ENCODE measurements around the gene FBXO39. TPM values are rescaled to one million over a fixed set of nuclear protein-coding genes. Genes with fewer than 3 reads are reported as not detected.
"Not testable (repeated sequence)": the region's sequence is repeated elsewhere in the genome, so short reads cannot be mapped to it uniquely, and the experiment has no call there.

Gene FBXO39
- not detected for total RNA-seq
- long read RNA-seq, result 0 reads

- peak; percentile 42 for ATAC-seq
- intact Hi-C loops (cut with micrococcal nuclease), result no loop called here
- DNase-seq, result peak; percentile 27
Measured at GRCh38 chr17:6775871-6776405, at the start of gene FBXO39. FBXO39 (plus strand) TSS chr17:6776215; CDS start chr17:6779869, 3,654 bp downstream.

GRCh38 chr17:6729531-6729930 is 46.5 kb upstream of the FBXO39 start:
- intact Hi-C loops (cut with micrococcal nuclease), result no loop called here
- no peak for ATAC-seq

GRCh38 chr17:6746665-6747064 is 29.4 kb upstream of the FBXO39 start:
- intact Hi-C loops (cut with micrococcal nuclease); DNase-seq; ATAC-seq: not testable (repeated sequence)

More at GRCh38 chr17:6729531-6729930, 46.5 kb upstream of the FBXO39 start:
- no peak for DNase-seq

GRCh38 chr17:6748617-6749016 is 27.4 kb upstream of the FBXO39 start:
- no peak for DNase-seq
- intact Hi-C loops (cut with micrococcal nuclease), result no loop called here
- no peak for ATAC-seq

- no peak for ATAC-seq
- intact Hi-C loops (cut with micrococcal nuclease), result no loop called here
- DNase-seq, result no peak
Measured at GRCh38 chr17:6749519-6749918, 26.5 kb upstream of the FBXO39 start.

- ATAC-seq (peak; percentile 70), DNase-seq (peak; percentile 45)
- intact Hi-C loops (cut with micrococcal nuclease), result no loop called here
Measured at GRCh38 chr17:6752068-6752909, 23.7 kb upstream of the FBXO39 start.

- DNase-seq, result peak; percentile 61
- intact Hi-C loops (cut with micrococcal nuclease), result no loop called here
- ATAC-seq, result peak; percentile 70
Measured at GRCh38 chr17:6753006-6753445, 23.0 kb upstream of the FBXO39 start.

- no peak for DNase-seq
- intact Hi-C loops (cut with micrococcal nuclease), result no loop called here
- ATAC-seq, result no peak
Measured at GRCh38 chr17:6753546-6753945, 22.5 kb upstream of the FBXO39 start.

GRCh38 chr17:6755281-6755680 is 20.7 kb upstream of the FBXO39 start:
- DNase-seq, result peak; percentile 74
- peak; percentile 73 for ATAC-seq
- intact Hi-C loops (cut with micrococcal nuclease), result no loop called here

- ATAC-seq (peak; percentile 51), DNase-seq (peak; percentile 40)
- intact Hi-C loops (cut with micrococcal nuclease), result no loop called here
Measured at GRCh38 chr17:6755731-6756184, 20.3 kb upstream of the FBXO39 start, which contains the start of gene XAF1. XAF1 (plus strand) TSS chr17:6756046; CDS start chr17:6756079, 33 bp downstream.

GRCh38 chr17:6756425-6757031 is 19.5 kb upstream of the FBXO39 start:
- intact Hi-C loops (cut with micrococcal nuclease), result no loop called here
- ATAC-seq, result no peak

GRCh38 chr17:6757747-6758146 is 18.3 kb upstream of the FBXO39 start:
- no peak for DNase-seq
- intact Hi-C loops (cut with micrococcal nuclease), result no loop called here
- no peak for ATAC-seq

More at GRCh38 chr17:6756425-6757031, 19.5 kb upstream of the FBXO39 start:
- DNase-seq, result no peak

- ATAC-seq, result no peak
- DNase-seq, result no peak
- intact Hi-C loops (cut with micrococcal nuclease), result no loop called here
Measured at GRCh38 chr17:6761779-6762178, 14.2 kb upstream of the FBXO39 start.

- DNase-seq (no peak), ATAC-seq (no peak)
- intact Hi-C loops (cut with micrococcal nuclease), result no loop called here
Measured at GRCh38 chr17:6768447-6768846, 7.6 kb upstream of the FBXO39 start.

- DNase-seq (no peak), ATAC-seq (no peak)
- intact Hi-C loops (cut with micrococcal nuclease), result no loop called here
Measured at GRCh38 chr17:6772016-6772415, 4.0 kb upstream of the FBXO39 start.

- ATAC-seq; intact Hi-C loops (cut with micrococcal nuclease); DNase-seq: not testable (repeated sequence)
Measured at GRCh38 chr17:6774906-6775305, 1.1 kb upstream of the FBXO39 start.

GRCh38 chr17:6779411-6779810 is 3.4 kb downstream of the FBXO39 start:
- no peak for DNase-seq
- no peak for ATAC-seq
- intact Hi-C loops (cut with micrococcal nuclease), result no loop called here

GRCh38 chr17:6780001-6780400 is 4.0 kb downstream of the FBXO39 start:
- DNase-seq (no peak), ATAC-seq (no peak)
- intact Hi-C loops (cut with micrococcal nuclease), result no loop called here

GRCh38 chr17:6780886-6781285 is 4.9 kb downstream of the FBXO39 start:
- ATAC-seq (no peak), DNase-seq (no peak)
- intact Hi-C loops (cut with micrococcal nuclease), result no loop called here

GRCh38 chr17:6782244-6782643 is 6.2 kb downstream of the FBXO39 start:
- intact Hi-C loops (cut with micrococcal nuclease), result no loop called here
- ATAC-seq, result no peak

More at GRCh38 chr17:6782244-6782643, 6.2 kb downstream of the FBXO39 start:
- no peak for DNase-seq

Data from left ventricle myocardium superior (tissue), 1 donor.